Superior temporal gyrus (tissue), 1 donor: ENCODE measurements around the gene GUCY1A1.
"Not testable (repeated sequence)": the region's sequence is repeated elsewhere in the genome, so short reads cannot be mapped to it uniquely, and the experiment has no call there.

Experiments used
- DNase-seq: peaks from one replicate; pipeline ENCODE4 v3.0.0-alpha.2; 2016; ENCODE audit errors: extremely low spot score

The GUCY1A1 gene

GRCh38 chr4:155666344-155667221 is at the start of gene GUCY1A1:
Gene GUCY1A1 (plus strand): TSS chr4:155666848. CDS start chr4:155696868, 30,020 bp downstream.
- no peak for DNase-seq

DNA sequence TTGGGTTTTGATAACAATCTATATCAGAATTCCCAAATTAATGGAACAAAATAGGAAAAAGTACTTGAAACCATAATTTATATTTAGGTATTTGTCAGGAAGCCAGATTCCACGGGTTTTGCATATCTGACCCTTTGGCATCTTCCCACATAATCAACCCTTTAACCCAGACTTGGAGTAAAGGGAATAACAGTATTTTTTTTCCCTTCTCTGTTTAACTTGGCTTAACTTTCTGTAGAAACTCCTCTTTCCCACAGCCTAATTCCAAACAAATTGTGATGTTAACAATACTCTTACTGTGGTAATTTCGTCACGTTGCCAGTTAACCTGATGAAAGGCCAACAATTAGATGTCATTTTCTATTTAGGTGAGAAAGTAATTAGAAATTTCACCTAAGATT is 49.4 kb upstream of the GUCY1A1 start:
- DNase-seq, result no peak

DNA sequence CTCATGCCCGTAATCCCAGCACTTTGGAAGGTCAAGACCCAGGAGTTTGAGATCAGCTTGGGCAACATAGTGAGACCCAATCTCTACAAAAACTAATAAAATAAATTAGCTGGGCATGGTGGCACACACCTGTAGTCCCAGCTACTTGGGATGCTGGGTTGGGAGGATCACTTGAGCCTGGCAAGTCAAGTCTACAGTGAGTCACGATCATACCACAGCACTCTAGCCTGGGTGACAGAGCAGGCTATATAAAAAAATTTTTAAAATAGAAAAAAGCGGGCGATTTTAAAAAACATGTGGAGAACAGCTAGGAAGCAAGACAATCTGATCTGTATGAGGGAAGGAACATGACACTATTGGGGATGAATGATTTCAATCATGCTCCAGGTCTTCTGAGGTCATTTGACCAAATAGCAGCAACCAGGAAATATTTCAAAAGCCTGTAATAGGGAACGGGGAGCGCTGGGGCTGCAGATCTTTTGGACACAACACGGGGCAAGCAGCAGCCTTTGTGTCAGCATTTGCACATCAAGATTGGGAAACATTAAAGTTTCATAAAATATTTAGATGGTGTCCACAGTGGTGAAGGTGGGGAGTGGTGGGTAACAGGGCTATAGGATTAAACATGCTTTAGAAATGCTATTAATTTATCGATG is 48.3 kb upstream of the GUCY1A1 start:
- no peak for DNase-seq

DNA sequence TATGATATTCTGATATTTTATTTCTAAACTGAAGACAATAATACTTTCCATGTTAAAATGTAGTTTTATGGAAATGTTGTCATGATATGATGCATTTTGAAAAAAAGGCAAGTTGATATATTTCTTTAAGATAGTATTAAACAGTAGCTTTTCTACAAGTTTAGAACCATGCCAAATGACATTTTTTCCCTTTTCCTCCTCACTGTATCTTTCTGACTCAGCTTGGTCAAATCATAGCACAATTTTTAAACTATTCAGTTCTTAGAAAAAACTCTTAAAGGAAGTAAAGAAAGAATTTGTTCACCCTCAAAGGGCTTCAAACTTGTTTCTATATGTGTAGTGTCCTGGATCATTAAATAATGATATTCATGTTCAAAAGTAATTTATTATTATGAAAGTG is 46.0 kb upstream of the GUCY1A1 start:
- no peak for DNase-seq

DNA sequence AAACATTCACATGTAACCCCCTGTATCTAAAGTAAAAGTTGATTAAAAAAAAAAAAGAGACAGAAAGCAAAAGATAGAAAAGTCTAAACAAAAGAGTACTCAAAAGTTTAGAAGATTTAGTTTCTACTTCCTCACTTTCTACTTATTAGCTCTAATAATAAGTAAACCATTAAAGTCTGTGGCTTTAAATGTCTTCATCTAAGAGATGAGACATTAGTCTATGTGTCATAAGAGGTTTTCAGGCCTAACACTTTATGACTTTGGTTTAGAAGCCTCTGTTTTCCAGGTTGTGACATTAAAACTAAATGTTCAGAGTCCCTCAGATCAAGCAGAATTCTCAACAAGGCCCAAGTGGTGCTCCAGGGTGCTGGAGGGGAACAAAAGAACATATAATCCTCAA is 42.2 kb upstream of the GUCY1A1 start:
- no peak for DNase-seq

DNA sequence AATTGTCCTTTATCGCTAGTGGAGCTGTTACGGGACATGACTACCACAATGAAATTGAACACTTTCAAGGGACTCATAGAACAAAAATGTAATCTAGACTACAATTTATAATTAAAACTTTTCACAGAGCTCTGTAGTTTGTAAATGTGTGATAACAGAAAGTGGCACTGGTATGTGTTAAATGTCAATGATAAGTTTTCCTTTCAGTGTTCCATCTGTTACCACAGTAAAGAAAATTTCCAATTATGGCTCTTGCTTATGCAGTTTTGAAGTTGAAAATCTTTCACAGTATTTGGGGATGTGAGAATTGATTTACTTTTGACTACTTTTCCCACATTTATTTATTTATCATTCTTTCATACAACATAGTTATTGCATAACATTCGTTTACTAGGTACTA is 40.1 kb upstream of the GUCY1A1 start:
- peak; percentile 46 for DNase-seq

GRCh38 chr4:155629183-155629825 is 37.3 kb upstream of the GUCY1A1 start:
- DNase-seq, result no peak

DNA sequence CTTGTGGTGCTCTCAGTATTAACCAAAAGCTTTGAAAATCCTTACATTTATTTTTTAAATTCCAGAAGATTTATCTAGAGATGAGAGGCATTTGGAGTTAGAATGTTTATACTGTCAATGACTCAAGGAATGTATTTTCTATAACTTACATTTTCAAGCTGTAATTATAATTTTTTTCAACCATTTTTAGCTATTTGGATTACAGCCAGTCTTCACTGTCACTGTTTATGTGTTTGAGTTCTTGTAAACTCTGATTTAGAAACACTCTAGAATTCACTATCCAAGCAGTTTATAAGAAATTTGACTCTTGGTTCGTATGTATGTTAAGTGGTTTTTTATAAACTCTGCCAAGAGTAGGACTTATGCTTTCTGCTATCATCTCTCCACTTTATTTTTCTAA is 36.7 kb upstream of the GUCY1A1 start:
- DNase-seq, result no peak

DNA sequence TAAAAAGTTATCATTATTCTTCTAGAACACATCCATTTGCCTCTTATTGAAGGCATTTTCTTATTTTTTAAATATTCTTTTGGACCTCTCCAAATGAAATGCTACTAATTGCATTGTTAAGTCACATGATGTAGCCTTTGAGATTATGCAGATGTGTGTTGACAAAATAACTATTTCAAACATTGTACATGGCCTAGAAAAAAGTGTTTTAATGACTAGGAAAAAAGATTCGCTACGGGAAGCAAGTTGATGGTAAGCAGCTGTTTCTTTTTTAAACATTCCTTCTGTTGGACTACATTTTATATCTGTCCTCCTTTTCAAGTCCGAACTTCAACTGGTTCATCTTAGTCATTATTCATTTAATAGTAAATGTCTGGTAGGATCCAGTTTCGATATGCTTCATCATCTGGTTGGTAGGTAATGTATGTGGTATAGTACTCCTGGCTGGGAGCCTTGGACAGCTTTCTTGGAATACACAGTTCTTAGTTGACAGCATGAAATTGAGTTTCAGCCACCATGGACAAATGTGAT is 34.3 kb upstream of the GUCY1A1 start:
- DNase-seq, result no peak

GRCh38 chr4:155638195-155638965 is 28.3 kb upstream of the GUCY1A1 start:
- DNase-seq, result no peak

GRCh38 chr4:155639704-155640523 is 26.7 kb upstream of the GUCY1A1 start:
- DNase-seq, result peak; percentile 13

DNA sequence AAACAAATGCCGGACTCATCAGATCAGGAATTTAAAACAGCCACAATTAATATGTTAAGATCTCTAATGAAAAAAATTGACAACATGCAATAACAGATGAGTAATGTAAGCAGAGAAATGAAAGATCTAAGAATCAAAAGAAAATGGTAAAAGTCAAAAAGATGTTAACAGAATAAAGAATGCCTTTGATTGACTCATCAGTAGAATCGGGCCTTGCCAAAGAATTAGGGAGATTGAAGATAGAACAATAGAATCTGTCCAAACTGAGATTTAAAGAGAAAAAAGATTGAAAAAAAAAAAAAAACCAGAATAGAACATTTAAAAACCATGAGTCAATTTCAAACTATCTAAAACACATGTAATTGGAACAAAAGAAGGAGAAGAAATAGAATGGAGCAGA is 25.9 kb upstream of the GUCY1A1 start:
- no peak for DNase-seq

- no peak for DNase-seq
These were observed 23.6 kb upstream of the GUCY1A1 start for GRCh38 chr4:155643087-155643486.

DNA sequence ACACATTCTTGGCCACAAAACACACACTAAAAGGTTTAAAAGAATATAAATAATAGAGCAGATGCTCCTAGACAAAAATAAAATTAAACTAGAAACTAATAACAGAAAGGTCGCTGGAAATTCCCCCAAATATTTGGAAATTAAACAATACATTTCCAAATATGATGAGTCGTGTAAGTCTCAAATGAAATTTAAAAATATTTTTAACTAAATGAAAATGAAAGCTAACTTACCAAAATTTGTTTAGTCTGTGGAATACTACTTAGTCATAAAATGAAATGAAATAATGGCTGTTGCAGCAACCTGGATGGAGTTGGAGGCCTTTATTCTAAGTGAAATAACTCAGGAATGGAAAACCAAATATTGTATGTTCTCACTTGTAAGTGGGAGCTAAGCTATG is 20.6 kb upstream of the GUCY1A1 start:
- DNase-seq, result no peak

GRCh38 chr4:155650785-155651184 is 15.9 kb upstream of the GUCY1A1 start:
- not testable (repeated sequence) for DNase-seq

DNA sequence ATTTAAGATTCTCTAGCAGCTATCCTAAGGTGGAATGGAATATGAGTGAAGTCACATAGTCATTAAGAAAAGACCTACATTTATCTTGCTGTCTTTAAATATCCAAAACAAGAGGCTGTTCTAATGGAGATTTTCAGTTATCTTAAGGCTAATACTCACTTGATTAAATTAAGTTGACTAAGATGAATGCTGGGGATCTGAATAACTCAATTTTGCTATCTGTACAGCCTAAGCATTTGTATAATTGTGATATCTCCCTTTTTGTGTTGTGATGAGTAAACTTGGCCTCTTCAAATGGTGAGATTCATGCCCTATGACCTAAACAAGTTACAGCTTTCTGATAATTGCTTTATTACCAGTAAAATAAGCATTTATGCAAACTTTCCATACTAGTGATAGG is 13.6 kb upstream of the GUCY1A1 start:
- no peak for DNase-seq

DNA sequence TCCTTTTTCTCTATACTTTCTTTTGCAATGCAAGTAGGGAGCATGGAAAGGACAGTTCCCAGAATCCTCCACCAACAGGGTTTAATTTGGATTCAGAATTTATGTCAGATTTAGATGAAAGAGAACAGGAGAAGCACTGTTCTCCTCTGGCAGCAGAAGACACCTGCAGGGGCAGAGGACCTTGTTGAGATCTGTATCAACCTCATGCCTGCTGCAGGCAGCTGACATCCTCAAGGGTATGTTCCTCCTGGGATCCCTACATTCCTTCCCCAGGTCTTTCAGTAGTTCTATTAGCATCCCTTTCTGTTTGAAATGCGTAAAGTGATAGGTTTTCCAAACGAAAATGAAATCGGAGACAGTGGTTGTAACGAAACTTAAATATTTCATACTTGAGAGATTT is 10.6 kb upstream of the GUCY1A1 start:
- DNase-seq, result no peak

DNA sequence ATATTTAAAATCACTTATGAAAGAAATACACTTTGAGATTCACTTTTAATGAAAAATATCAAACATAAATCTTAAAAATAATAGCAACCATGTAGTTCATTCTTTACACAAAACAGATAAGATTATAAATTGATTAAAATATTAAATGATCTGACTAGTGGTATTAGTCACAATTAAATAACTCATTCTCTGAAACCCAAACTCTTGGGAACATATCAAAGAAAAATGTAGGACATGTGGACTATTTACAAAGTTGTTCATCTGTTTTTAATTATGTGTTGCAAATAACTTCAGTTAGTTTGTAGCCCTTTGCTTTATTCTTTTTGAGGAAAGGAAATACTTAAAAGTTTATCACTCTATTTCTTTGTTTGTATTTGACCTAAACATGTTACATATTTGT is 9.5 kb upstream of the GUCY1A1 start:
- DNase-seq, result no peak

GRCh38 chr4:155657985-155658680 is 8.5 kb upstream of the GUCY1A1 start:
- no peak for DNase-seq

DNA sequence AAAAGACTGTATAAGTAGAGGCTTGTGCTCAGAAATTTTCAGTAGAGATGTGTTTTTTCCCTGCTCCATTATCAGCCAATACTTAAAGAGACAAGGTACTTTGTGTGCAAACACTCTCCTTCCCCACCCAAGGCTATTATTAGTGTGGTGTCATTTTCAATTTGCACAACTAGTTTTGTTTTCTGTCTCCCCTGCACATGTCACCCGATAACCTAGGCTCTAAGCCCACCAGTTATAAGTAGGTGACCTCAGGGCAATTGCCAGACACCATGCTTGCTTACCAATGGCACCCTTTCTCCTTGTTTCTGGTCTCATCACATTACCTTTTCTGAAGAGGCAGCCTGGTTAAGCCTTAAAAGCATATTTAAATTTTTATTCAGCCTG is 8.0 kb upstream of the GUCY1A1 start:
- DNase-seq, result no peak
